MM.1S (cell line): ENCODE results near the gene ST3GAL4.
"Not testable (repeated sequence)": the region's sequence is repeated elsewhere in the genome, so short reads cannot be mapped to it uniquely, and the experiment has no call there.

Source experiments
- CTCF ChIP-seq: fragments of 300-600 bp; sonication (generic); IDR thresholded peaks from 2 replicates; pipeline ENCODE4 v1.5.1; 2016; ENCODE audit warnings: antibody characterized with exemption, low read length, mixed read lengths
- EZH2phosphoT487 ChIP-seq: fragments of 300-600 bp; sonication (generic); IDR thresholded peaks from 2 replicates; pipeline ENCODE4 v1.6.1; 2018; ENCODE audit warnings: antibody characterized with exemption, low read length

GRCh38 chr11:126374562-126375300 is 19.2 kb downstream of the ST3GAL4 start:
- TF ChIP-seq CTCF, EZH2phosphoT487: not testable (repeated sequence)
